WTC11 (cell line): Measurements from ENCODE around the gene CCDC82. TPM values are rescaled to one million over a fixed set of nuclear protein-coding genes. Genes with fewer than 3 reads are reported as not detected.

Source experiments
- ATAC-seq: fragments of 200-7000 bp; cut with Tn5 transposase; 2 replicates; pipeline ENCODE4 v1.10.0; 2021; ENCODE audit warnings: mild to moderate bottlenecking, moderate library complexity
- CTCF ChIA-PET: fragments of 300-600 bp; sonication (Branson Sonifier 250); formaldehyde crosslinking; loops from one replicate; lab custom pipeline; 2021; ENCODE audit warnings: antibody characterized with exemption; lab: Charles Lee
- POLR2A ChIA-PET: fragments of 350-600 bp; sonication (Branson Sonifier 250); formaldehyde crosslinking; loops from one replicate; lab custom pipeline; 2021; ENCODE audit warnings: antibody characterized with exemption; lab: Charles Lee
- DNase-seq: peaks from one replicate; pipeline ENCODE4 v3.0.0; 2021; ENCODE audit warnings: low spot score
- H3K27ac Mint-ChIP-seq: 2 replicates; pipeline ENCODE4 v1.8.0; 2021; ENCODE audit warnings: mixed read lengths
- H3K27me3 Mint-ChIP-seq: 2 replicates; pipeline ENCODE4 v1.8.0; 2021; ENCODE audit warnings: low read depth, mild to moderate bottlenecking, moderate library complexity, mixed read lengths
- H3K36me3 Mint-ChIP-seq: 2 replicates; pipeline ENCODE4 v1.8.0; 2021; ENCODE audit warnings: mixed read lengths
- H3K4me1 Mint-ChIP-seq: 2 replicates; pipeline ENCODE4 v1.8.0; 2022; ENCODE audit warnings: mixed read lengths
- H3K4me3 Mint-ChIP-seq: 2 replicates; pipeline ENCODE4 v1.8.0; 2021; ENCODE audit warnings: mild to moderate bottlenecking, moderate library complexity, mixed read lengths
- H3K9me3 Mint-ChIP-seq: 2 replicates; pipeline ENCODE4 v1.8.0; 2021; ENCODE audit warnings: mixed read lengths
- ATF3 ChIP-seq: sonication (generic); formaldehyde crosslinking; conservative IDR thresholded peaks from 2 replicates; pipeline ENCODE4 v1.8.1; 2022; ENCODE audit warnings: mild to moderate bottlenecking, missing genetic modification reagents
- CDX4 ChIP-seq: fragments of 250-450 bp; sonication (Bioruptor Pico); IDR thresholded peaks from 2 replicates; pipeline ENCODE4 v1.9.0; 2021; ENCODE audit warnings: moderate library complexity, mild to moderate bottlenecking, inconsistent platforms, borderline replicate concordance
- E2F5 ChIP-seq: sonication (generic); formaldehyde crosslinking; IDR thresholded peaks from 2 replicates; pipeline ENCODE4 v1.8.1; 2022; ENCODE audit warnings: mild to moderate bottlenecking, moderate library complexity, missing genetic modification reagents
- ETV6 ChIP-seq: sonication (generic); formaldehyde crosslinking; IDR thresholded peaks from 2 replicates; pipeline ENCODE4 v1.8.1; 2022; ENCODE audit warnings: mild to moderate bottlenecking, missing genetic modification reagents
- FOXP1 ChIP-seq: sonication (generic); formaldehyde crosslinking; IDR thresholded peaks from 2 replicates; pipeline ENCODE4 v1.8.0; 2022; ENCODE audit warnings: missing genetic modification reagents, mild to moderate bottlenecking, moderate library complexity, borderline replicate concordance
- IRF1 ChIP-seq: sonication (generic); formaldehyde crosslinking; IDR thresholded peaks from 2 replicates; pipeline ENCODE4 v1.8.0; 2023; ENCODE audit warnings: missing genetic modification reagents
- MLX ChIP-seq: sonication (generic); formaldehyde crosslinking; IDR thresholded peaks from 2 replicates; pipeline ENCODE4 v1.8.1; 2023; ENCODE audit warnings: mild to moderate bottlenecking, missing genetic modification reagents, moderate library complexity
- NFE2L1 ChIP-seq: sonication (generic); formaldehyde crosslinking; IDR thresholded peaks from 2 replicates; pipeline ENCODE4 v1.8.1; 2023; ENCODE audit warnings: missing genetic modification reagents
- NR2C2 ChIP-seq: sonication (generic); formaldehyde crosslinking; IDR thresholded peaks from 2 replicates; pipeline ENCODE4 v1.8.0; 2022; ENCODE audit warnings: mild to moderate bottlenecking, missing genetic modification reagents
- RELA ChIP-seq: sonication (generic); formaldehyde crosslinking; IDR thresholded peaks from 2 replicates; pipeline ENCODE4 v1.8.1; 2022; ENCODE audit warnings: missing genetic modification reagents, mild to moderate bottlenecking, borderline replicate concordance
- SP1 ChIP-seq: sonication (generic); formaldehyde crosslinking; conservative IDR thresholded peaks from 2 replicates; pipeline ENCODE4 v1.8.1; 2022; ENCODE audit warnings: missing genetic modification reagents
- TEAD1 ChIP-seq: sonication (generic); formaldehyde crosslinking; IDR thresholded peaks from 2 replicates; pipeline ENCODE4 v1.8.0; 2022; ENCODE audit warnings: mild to moderate bottlenecking, missing genetic modification reagents
- TP53 ChIP-seq: sonication (generic); formaldehyde crosslinking; IDR thresholded peaks from 2 replicates; pipeline ENCODE4 v1.8.1; 2023; ENCODE audit warnings: mild to moderate bottlenecking, missing genetic modification reagents
- USF1 ChIP-seq: sonication (generic); formaldehyde crosslinking; IDR thresholded peaks from 2 replicates; pipeline ENCODE4 v1.8.0; 2022; ENCODE audit warnings: mild to moderate bottlenecking, missing genetic modification reagents
- USF2 ChIP-seq: sonication (generic); formaldehyde crosslinking; IDR thresholded peaks from 2 replicates; pipeline ENCODE4 v1.8.1; 2023; ENCODE audit warnings: mild to moderate bottlenecking, missing genetic modification reagents, moderate library complexity
- ZNF138 ChIP-seq: sonication (generic); formaldehyde crosslinking; conservative IDR thresholded peaks from 2 replicates; pipeline ENCODE4 v1.8.1; 2022; ENCODE audit warnings: mild to moderate bottlenecking, moderate library complexity, missing genetic modification reagents
- ZNF219 ChIP-seq: sonication (generic); formaldehyde crosslinking; IDR thresholded peaks from 2 replicates; pipeline ENCODE4 v1.8.0; 2023; ENCODE audit warnings: missing genetic modification reagents, mild to moderate bottlenecking, borderline replicate concordance
- ZNF425 ChIP-seq: fragments of 250-450 bp; sonication (Bioruptor Pico); conservative IDR thresholded peaks from 2 replicates; pipeline ENCODE4 v1.9.0; 2021; ENCODE audit warnings: mild to moderate bottlenecking
- ZNF532 ChIP-seq: fragments of 250-450 bp; sonication (Bioruptor Pico); IDR thresholded peaks from 2 replicates; pipeline ENCODE4 v1.9.0; 2021; ENCODE audit warnings: mild to moderate bottlenecking, borderline replicate concordance
- ZNF671 ChIP-seq: fragments of 250-450 bp; sonication (Bioruptor Pico); IDR thresholded peaks from 2 replicates; pipeline ENCODE4 v1.8.0; 2021; ENCODE audit warnings: mild to moderate bottlenecking
- ZSCAN18 ChIP-seq: fragments of 250-450 bp; sonication (Bioruptor Pico); IDR thresholded peaks from 2 replicates; pipeline ENCODE4 v2.1.2; 2022; ENCODE audit warnings: mild to moderate bottlenecking, moderate library complexity
- total RNA-seq: library from RNA; stranded (reverse); gene quantifications from 3 replicates; pipeline ENCODE4 v1.2.3, GENCODE V29; 2021

The CCDC82 gene
- total RNA-seq, 1 experiment from 2014 or later, result 16.3 TPM

GRCh38 chr11:96396637-96397036 lies 6.9 kb upstream of the CCDC82 start:
- H3K36me3 Mint-ChIP-seq, result peaks cover 7% of the 10 kb centered on the region
- no peak for TF ChIP-seq ZNF425
- TF ChIP-seq ZNF219 (CRISPR knock-in tag), result no peak
- no peak for TF ChIP-seq TP53 (CRISPR knock-in tag)
- TF ChIP-seq USF2 (CRISPR knock-in tag), result no peak
- TF ChIP-seq ZSCAN18 (CRISPR knock-in tag), result no peak
- TF ChIP-seq ETV6 (CRISPR knock-in tag), result no peak
- no peak for TF ChIP-seq ZNF671
- TF ChIP-seq, all 79 proteins: peak for 0
- DNase-seq, result no peak
- Mint-ChIP-seq H3K4me1 (peaks cover 6% of the 10 kb centered on the region; the same call in 1 of the 2 replicates), H3K27ac (no peak overlapping the region), H3K4me3 (no peak overlapping the region), H3K9me3 (peaks cover 14% of the 10 kb centered on the region), H3K27me3 (no peaks in the 10 kb centered on the region)
- CTCF ChIA-PET, result interaction anchor here (0.7 to 1.7 kb wide), 3 partner anchors 37 to 65 kb away, joined by 3 to 5 read pairs (median 3); partner anchors contain the start of gene MAML2
- ATAC-seq, result no peak
- POLR2A ChIA-PET, result no interaction called here

GRCh38 chr11:96394773-96395172 lies 5.1 kb upstream of the CCDC82 start:
- Mint-ChIP-seq H3K27ac (no peak overlapping the region), H3K4me3 (no peak overlapping the region)
- POLR2A ChIA-PET, result no interaction called here
- no peak for TF ChIP-seq ZNF138 (CRISPR knock-in tag)
- TF ChIP-seq ATF3, result no peak
- no peak for TF ChIP-seq CDX4 (CRISPR knock-in tag)
- no peak for TF ChIP-seq MLX (CRISPR knock-in tag)
- no peak for TF ChIP-seq IRF1
- no peak for TF ChIP-seq ZNF219 (CRISPR knock-in tag)
- TF ChIP-seq E2F5 (CRISPR knock-in tag), result no peak
- TF ChIP-seq TEAD1 (CRISPR knock-in tag), result no peak
- TF ChIP-seq NR2C2 (CRISPR knock-in tag), result no peak
- no peak for TF ChIP-seq FOXP1 (CRISPR knock-in tag)
- no peak for TF ChIP-seq RELA (CRISPR knock-in tag)
- TF ChIP-seq NFE2L1 (CRISPR knock-in tag), result no peak
- TF ChIP-seq SP1 (CRISPR knock-in tag), result no peak
- no peak for TF ChIP-seq USF1 (CRISPR knock-in tag)
- no peak for TF ChIP-seq ZNF532 (CRISPR knock-in tag)

More at GRCh38 chr11:96394773-96395172, 5.1 kb upstream of the CCDC82 start:
- H3K36me3 Mint-ChIP-seq, result peaks cover 22% of the 10 kb centered on the region
- CTCF ChIA-PET, result interaction anchor here (0.5 to 4.0 kb wide), 14 partner anchors 8 to 559 kb away, joined by 3 to 38 read pairs (median 7); partner anchors contain the start of gene MAML2
- no peak for ATAC-seq
- DNase-seq, result no peak
- peaks cover 8% of the 10 kb centered on the region for H3K27me3 Mint-ChIP-seq
- peaks cover 28% of the 10 kb centered on the region for H3K9me3 Mint-ChIP-seq
- peaks cover 14% of the 10 kb centered on the region for H3K4me1 Mint-ChIP-seq
